NCI-H2081 treated with DMSO at 0.1 percent for 48 hours (cell line): ENCODE results near the gene RPP25.
A peak's percentile ranks its signal among the peaks of the same experiment; 100 is the strongest.
"Not testable (repeated sequence)": the region's sequence is repeated elsewhere in the genome, so short reads cannot be mapped to it uniquely, and the experiment has no call there.

ENCODE experiments used
- DNase-seq: peaks from one replicate; lab custom pipeline; 2025; lab: John Stamatoyannopoulos, UW

The RPP25 gene

DNA sequence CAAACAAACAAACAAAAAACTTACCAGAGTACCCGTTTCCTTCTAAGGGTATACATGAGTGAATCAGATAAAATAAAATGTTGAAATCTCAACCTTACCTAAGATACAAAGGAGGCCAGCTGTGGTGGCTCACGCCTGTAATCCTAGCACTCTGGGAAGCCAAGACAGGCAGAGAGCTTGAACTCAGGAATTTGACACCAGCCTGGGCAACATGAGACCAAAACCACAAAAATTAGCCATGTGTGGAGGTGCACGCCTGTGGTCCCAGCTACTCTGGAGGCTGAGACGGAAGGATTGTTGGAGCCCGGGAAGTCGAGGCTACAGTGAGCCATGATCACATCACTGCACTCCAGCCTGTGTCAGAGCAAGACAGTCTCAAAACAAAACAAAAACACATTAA, 38.9 kb downstream of the RPP25 start:
- DNase-seq, result no peak

DNA sequence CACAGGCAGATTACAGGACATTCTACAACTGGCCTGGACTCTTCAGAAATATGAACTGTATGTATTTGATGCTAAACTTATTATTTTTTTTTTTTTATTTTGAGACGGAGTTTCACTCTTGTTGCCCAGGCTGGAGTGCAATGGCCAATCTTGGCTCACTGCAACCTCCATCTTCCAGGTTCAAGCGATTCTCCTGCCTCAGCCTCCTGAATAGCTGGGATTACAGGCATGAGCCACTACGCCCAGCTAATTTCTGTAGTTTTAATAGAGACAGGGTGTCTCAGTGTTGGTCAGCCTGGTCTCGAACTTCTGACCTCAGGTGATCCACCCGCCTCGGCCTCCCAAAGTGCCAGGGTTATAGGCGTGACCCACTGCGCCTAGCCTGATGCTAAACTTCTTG, 42.8 kb downstream of the RPP25 start:
- not testable (repeated sequence) for DNase-seq

DNA sequence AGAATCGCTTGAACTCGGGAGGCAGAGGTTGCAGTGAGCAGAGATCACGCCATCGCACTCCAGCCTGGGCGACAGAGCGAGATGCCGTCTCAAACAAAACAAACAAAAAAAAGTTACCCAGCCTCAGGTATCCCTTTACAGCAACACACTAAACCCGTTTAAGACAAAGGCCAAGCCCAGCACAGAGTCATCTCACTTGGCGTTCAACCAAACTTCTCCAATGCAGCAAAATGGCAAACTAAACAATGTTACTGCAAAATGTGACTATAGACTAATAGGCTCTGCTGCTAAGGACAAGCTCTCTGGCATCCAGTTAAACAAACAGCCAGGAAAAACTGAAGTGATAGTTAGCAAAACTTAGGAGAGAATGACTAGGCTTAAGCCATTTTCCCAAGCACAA, 43.5 kb downstream of the RPP25 start:
- no peak for DNase-seq

DNA sequence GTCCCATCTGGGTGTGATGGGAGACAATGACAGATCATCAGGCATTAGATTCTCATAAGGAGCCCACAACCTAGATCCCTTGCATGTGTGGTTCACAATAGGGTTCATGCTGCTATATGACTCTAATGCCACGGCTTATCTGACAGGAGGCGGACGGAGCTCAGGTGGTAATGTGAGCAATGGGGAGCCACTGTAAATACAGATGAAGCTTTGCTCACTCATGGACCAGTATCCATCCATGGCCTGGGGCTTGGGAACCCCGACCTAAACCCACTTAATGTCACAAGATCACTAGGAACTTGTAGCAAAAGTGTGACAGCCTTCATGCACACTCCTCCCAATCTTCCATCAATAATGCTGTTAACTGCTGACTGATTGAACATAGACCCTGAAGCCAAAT, 47.9 kb downstream of the RPP25 start:
- DNase-seq, result no peak

DNA sequence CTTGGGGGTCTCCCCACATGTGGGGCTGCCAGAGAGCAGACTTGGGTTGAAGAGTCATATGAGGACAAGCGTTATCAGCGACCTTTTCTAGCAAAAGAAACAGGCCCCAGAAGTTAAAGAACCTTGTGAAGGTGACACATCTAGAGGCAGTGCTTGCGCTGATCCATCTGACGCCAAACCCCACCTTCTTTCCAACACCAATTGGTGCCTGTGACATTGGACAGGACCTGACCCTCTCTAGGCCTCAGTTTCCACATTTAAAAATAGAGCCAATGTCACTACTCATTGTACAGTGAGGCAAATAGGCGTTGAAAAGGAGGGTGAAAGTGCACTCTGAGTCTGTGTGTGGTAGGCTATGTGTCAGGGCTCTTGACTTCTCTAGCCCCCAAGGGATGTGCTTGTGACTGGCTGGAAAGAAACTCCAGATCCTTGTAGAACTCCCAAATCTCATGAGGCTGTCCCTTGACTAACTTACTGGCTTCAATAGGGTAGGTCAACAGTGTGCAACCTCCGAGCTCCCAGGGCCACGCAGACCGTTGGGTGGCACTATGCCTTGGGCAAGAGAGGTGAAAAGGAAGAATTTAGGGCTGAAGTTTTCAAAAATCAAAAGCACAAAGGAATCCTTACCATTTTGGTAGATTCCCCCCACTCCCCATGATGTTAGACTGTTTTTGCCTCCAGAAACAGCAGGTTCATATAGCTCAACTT, 49.3 kb downstream of the RPP25 start:
- no peak for DNase-seq

DNA sequence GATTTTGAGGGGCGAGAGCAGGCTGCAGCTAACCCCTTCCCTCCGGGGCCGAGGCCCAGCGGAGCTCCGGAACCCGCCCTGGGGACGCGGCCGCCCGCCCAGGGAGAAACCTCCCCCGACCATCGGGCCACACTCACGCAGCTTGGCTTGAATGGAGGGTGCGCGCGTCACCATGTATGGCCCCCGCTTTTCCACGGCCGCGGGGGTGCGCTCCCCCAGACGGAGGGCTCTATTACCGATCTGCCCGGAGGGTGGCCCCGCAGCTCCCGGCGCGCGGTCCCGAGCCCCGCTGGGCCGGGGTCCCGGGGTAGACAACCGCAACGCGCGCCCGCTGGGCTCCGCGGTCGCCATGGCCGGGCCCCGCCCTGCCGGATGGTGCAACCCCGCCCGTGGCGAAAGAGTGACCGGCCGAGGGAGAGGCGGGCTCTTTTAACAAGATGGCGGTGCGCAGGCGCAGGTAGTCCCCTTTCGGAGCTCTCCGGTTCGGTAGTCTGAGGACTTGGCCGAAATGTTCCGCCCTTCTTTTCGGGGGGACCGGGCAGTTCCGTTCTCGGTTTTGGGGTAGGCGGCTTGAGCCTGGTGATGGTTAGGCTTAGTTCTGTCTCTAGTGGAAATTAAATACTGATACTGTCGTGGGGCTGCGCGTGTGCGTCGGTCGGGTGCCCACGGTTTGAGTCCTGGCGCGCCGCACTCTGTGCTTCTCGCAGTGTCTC, 50.0 kb downstream of the RPP25 start, which contains the start of gene FAM219B:
Gene FAM219B (minus strand): TSS at position 402 of the 713 bp plus-strand sequence. CDS start 51 bp downstream, at position 351.
- peak; percentile 30 for DNase-seq

DNA sequence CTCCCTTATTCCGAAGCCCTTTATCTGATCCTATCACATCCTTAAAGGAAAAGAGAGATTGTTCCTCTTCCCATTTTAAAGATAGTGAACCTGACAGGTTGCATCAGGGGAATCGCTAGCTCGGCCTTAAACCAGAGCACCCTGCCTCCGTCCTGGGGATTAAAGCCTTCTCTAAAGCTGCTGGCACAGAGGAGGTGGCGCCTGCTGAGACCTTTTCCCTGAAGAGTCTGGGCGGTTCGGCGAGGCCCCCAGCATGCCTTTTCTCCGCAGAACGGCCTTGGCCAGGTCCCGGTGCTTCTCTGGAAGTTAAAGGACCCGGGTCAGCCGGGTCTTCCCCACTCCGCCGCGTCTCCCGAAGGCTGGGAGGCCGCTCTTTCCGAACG, 50.5 kb downstream of the RPP25 start:
- no peak for DNase-seq
